ENCODE results near the gene SLC35F1. TPM values are rescaled to one million over a fixed set of nuclear protein-coding genes. Genes with fewer than 3 reads are reported as not detected.

SLC35F1 gene
- total RNA-seq, 2 donors from 2014 or later: 1.5 to 2.1 TPM

GRCh38 chr6:117951783-117952182, 44.7 kb downstream of the SLC35F1 start:
- WGBS: 32% methylated on average over 3 of the region's 3 CpGs
- Histone ChIP-seq H3K27me3 (replicated peaks; ENCODE audit: insufficient read depth) (no peaks in the 10 kb centered on the region), H3K4me1 (replicated peaks) (no peaks in the 10 kb centered on the region), H3K36me3 (no peaks in the 10 kb centered on the region), H3K9me3 (no peaks in the 10 kb centered on the region), H3K4me3 (no peak overlapping the region), H3K27ac (no peak overlapping the region)
- TF ChIP-seq POLR2A (IDR thresholded peaks at IDR 0.05) (no peak), CTCF (IDR thresholded peaks at IDR 0.05) (no peak), POLR2AphosphoS5 (IDR thresholded peaks at IDR 0.05) (no peak)
- DNase-seq (ENCODE audit: low spot score): no peak
- intact Hi-C loops (cut with DNase I): no loop called here

- Histone ChIP-seq H3K4me3 (no peak overlapping the region), H3K4me1 (replicated peaks) (no peaks in the 10 kb centered on the region), H3K36me3 (no peaks in the 10 kb centered on the region), H3K9me3 (no peaks in the 10 kb centered on the region), H3K27ac (no peak overlapping the region), H3K27me3 (replicated peaks; ENCODE audit: insufficient read depth) (no peaks in the 10 kb centered on the region)
- 88% methylated on average over 2 of the region's 2 CpGs for WGBS
- DNase-seq (ENCODE audit: low spot score): no peak
- intact Hi-C loops (cut with DNase I): no loop called here
- TF ChIP-seq CTCF (IDR thresholded peaks at IDR 0.05) (no peak), POLR2AphosphoS5 (IDR thresholded peaks at IDR 0.05) (no peak), POLR2A (IDR thresholded peaks at IDR 0.05) (no peak)
These were observed 48.7 kb downstream of the SLC35F1 start for GRCh38 chr6:117955684-117956256.

GRCh38 chr6:117956386-117956785, 49.3 kb downstream of the SLC35F1 start:
- Histone ChIP-seq H3K27me3 (replicated peaks; ENCODE audit: insufficient read depth) (no peaks in the 10 kb centered on the region), H3K27ac (no peak overlapping the region), H3K4me3 (no peak overlapping the region), H3K36me3 (no peaks in the 10 kb centered on the region), H3K9me3 (no peaks in the 10 kb centered on the region), H3K4me1 (replicated peaks) (no peaks in the 10 kb centered on the region)
- WGBS: 74% methylated on average over 5 of the region's 5 CpGs
- DNase-seq (ENCODE audit: low spot score): no peak
- TF ChIP-seq POLR2AphosphoS5 (IDR thresholded peaks at IDR 0.05) (no peak), CTCF (IDR thresholded peaks at IDR 0.05) (no peak), POLR2A (IDR thresholded peaks at IDR 0.05) (no peak)
- intact Hi-C loops (cut with DNase I): no loop called here

GRCh38 chr6:117958536-117958935, 51.5 kb downstream of the SLC35F1 start:
- WGBS: 64% methylated on average over 3 of the region's 3 CpGs
- no peak for DNase-seq (ENCODE audit: low spot score)
- Histone ChIP-seq H3K27me3 (replicated peaks; ENCODE audit: insufficient read depth) (no peaks in the 10 kb centered on the region), H3K36me3 (no peaks in the 10 kb centered on the region), H3K9me3 (no peaks in the 10 kb centered on the region), H3K4me3 (no peak overlapping the region), H3K27ac (no peak overlapping the region), H3K4me1 (replicated peaks) (no peaks in the 10 kb centered on the region)
- intact Hi-C loops (cut with DNase I): no loop called here
- TF ChIP-seq POLR2AphosphoS5 (IDR thresholded peaks at IDR 0.05) (no peak), POLR2A (IDR thresholded peaks at IDR 0.05) (no peak), CTCF (IDR thresholded peaks at IDR 0.05) (no peak)

- Histone ChIP-seq H3K4me1 (replicated peaks) (no peaks in the 10 kb centered on the region), H3K36me3 (no peaks in the 10 kb centered on the region), H3K4me3 (no peak overlapping the region), H3K9me3 (no peaks in the 10 kb centered on the region), H3K27me3 (replicated peaks; ENCODE audit: insufficient read depth) (no peaks in the 10 kb centered on the region), H3K27ac (no peak overlapping the region)
- DNase-seq (ENCODE audit: low spot score): no peak
- TF ChIP-seq POLR2A (IDR thresholded peaks at IDR 0.05) (no peak), CTCF (IDR thresholded peaks at IDR 0.05) (no peak), POLR2AphosphoS5 (IDR thresholded peaks at IDR 0.05) (no peak)
- intact Hi-C loops (cut with DNase I): no loop called here
- WGBS: 81% methylated on average over 1 of the region's 1 CpG
These were observed 53.8 kb downstream of the SLC35F1 start for GRCh38 chr6:117960877-117961276.

Data from prostate gland (tissue), 2 donors.